ENCODE results near the gene TRIM42.

DNA sequence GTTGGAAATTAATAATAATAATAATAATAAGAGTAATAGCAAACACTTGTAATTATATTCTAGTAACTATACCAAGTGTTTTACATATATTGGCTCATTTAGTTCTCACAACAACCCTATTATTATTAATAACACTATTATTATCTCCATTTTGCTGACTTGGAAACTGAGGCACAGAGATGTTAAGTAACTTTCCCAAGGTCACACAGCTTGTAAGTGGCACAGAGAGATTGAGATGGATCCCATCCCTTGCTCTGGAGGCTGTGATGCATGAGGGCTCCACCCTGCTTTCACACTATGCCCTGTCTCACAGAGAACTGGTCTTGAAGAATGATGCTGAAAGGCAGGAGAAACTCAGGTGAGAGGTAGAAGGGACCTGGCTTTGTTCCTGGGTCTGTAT, 31.9 kb downstream of the TRIM42 start:
- no peak for TF ChIP-seq ZNF70 (CRISPR knock-in tag; IDR thresholded peaks at IDR 0.05)
- no peak for TF ChIP-seq ESRRG (CRISPR knock-in tag; IDR thresholded peaks at IDR 0.05)
- TF ChIP-seq ZFP30 (CRISPR knock-in tag; IDR thresholded peaks at IDR 0.05) = no peak
- TF ChIP-seq, protein P1, sequence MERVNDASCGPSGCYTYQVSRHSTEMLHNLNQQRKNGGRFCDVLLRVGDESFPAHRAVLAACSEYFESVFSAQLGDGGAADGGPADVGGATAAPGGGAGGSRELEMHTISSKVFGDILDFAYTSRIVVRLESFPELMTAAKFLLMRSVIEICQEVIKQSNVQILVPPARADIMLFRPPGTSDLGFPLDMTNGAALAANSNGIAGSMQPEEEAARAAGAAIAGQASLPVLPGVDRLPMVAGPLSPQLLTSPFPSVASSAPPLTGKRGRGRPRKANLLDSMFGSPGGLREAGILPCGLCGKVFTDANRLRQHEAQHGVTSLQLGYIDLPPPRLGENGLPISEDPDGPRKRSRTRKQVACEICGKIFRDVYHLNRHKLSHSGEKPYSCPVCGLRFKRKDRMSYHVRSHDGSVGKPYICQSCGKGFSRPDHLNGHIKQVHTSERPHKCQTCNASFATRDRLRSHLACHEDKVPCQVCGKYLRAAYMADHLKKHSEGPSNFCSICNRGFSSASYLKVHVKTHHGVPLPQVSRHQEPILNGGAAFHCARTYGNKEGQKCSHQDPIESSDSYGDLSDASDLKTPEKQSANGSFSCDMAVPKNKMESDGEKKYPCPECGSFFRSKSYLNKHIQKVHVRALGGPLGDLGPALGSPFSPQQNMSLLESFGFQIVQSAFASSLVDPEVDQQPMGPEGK (CRISPR knock-in tag; IDR thresholded peaks at IDR 0.05; ENCODE audit: borderline replicate concordance) = no peak
- no peak for TF ChIP-seq SNAI2 (CRISPR knock-in tag; IDR thresholded peaks at IDR 0.05)
- no peak for TF ChIP-seq RARB (CRISPR knock-in tag; IDR thresholded peaks at IDR 0.05)
- TF ChIP-seq, protein P2, sequence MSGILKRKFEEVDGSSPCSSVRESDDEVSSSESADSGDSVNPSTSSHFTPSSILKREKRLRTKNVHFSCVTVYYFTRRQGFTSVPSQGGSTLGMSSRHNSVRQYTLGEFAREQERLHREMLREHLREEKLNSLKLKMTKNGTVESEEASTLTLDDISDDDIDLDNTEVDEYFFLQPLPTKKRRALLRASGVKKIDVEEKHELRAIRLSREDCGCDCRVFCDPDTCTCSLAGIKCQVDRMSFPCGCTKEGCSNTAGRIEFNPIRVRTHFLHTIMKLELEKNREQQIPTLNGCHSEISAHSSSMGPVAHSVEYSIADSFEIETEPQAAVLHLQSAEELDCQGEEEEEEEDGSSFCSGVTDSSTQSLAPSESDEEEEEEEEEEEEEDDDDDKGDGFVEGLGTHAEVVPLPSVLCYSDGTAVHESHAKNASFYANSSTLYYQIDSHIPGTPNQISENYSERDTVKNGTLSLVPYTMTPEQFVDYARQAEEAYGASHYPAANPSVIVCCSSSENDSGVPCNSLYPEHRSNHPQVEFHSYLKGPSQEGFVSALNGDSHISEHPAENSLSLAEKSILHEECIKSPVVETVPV (CRISPR knock-in tag; IDR thresholded peaks at IDR 0.05) = no peak
- TF ChIP-seq ZFP3 (CRISPR knock-in tag; IDR thresholded peaks at IDR 0.05) = no peak
- no peak for TF ChIP-seq TCF4 (CRISPR knock-in tag; IDR thresholded peaks at IDR 0.05; ENCODE audit: borderline replicate concordance)
- TF ChIP-seq OSR1 (CRISPR knock-in tag; IDR thresholded peaks at IDR 0.05) = no peak
- TF ChIP-seq, protein P3, sequence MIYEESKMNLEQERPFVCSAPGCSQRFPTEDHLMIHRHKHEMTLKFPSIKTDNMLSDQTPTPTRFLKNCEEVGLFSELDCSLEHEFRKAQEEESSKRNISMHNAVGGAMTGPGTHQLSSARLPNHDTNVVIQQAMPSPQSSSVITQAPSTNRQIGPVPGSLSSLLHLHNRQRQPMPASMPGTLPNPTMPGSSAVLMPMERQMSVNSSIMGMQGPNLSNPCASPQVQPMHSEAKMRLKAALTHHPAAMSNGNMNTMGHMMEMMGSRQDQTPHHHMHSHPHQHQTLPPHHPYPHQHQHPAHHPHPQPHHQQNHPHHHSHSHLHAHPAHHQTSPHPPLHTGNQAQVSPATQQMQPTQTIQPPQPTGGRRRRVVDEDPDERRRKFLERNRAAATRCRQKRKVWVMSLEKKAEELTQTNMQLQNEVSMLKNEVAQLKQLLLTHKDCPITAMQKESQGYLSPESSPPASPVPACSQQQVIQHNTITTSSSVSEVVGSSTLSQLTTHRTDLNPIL (CRISPR knock-in tag; IDR thresholded peaks at IDR 0.05; ENCODE audit: low read depth) = no peak
- no peak for TF ChIP-seq ARNTL (CRISPR knock-in tag; IDR thresholded peaks at IDR 0.05; ENCODE audit: borderline replicate concordance, low read depth)

Data from SK-N-SH treated with all-trans-retinoic acid at 6 μM for 48 hours (cell line).